PC-3 (cell line): Measurements from ENCODE around the gene ZNF629. TPM values are rescaled to one million over a fixed set of nuclear protein-coding genes. Genes with fewer than 3 reads are reported as not detected.
"Not testable (repeated sequence)": the region's sequence is repeated elsewhere in the genome, so short reads cannot be mapped to it uniquely, and the experiment has no call there.

ENCODE experiments used
- ATAC-seq: fragments of 200-7000 bp; cut with Tn5 transposase; 2 replicates; pipeline ENCODE4 v1.9.1; 2020; ENCODE audit warnings: mild to moderate bottlenecking, moderate library complexity
- BruUV-seq: library from RNA; stranded (reverse); fragments of 400-500 nt; replicated peaks from 2 replicates; lab custom pipeline; 2021; lab: Mats Ljungman, UMichigan
- CTCF ChIA-PET: fragments of 300-600 bp; sonication (Branson Sonifier 250); formaldehyde crosslinking; loops from one replicate; lab custom pipeline; 2022; ENCODE audit warnings: antibody characterized with exemption; lab: Charles Lee
- POLR2A ChIA-PET: fragments of 300-600 bp; sonication (Branson Sonifier 250); formaldehyde crosslinking; loops from one replicate; lab custom pipeline; 2022; ENCODE audit warnings: antibody characterized with exemption; ENCODE audit not compliant: unreplicated experiment; lab: Charles Lee
- DNase-seq: peaks from one replicate; pipeline ENCODE4 v3.0.0-alpha.2; 2015
- H2AFZ ChIP-seq: fragments of 300-600 bp; sonication (generic); 2 replicates; pipeline ENCODE4 v1.6.0; 2016; ENCODE audit warnings: antibody characterized with exemption, low read length
- H3F3A ChIP-seq: fragments of 300-600 bp; sonication (generic); one replicate; pipeline ENCODE4 v1.6.0; 2017; ENCODE audit warnings: antibody characterized with exemption, low read length, control low read depth, mild to moderate bottlenecking; ENCODE audit not compliant: unreplicated experiment
- H3K27ac ChIP-seq: fragments of 300-600 bp; sonication (generic); 2 replicates; pipeline ENCODE4 v1.5.1; 2016; ENCODE audit warnings: mild to moderate bottlenecking, low read length
- H3K27me3 ChIP-seq: fragments of 300-600 bp; sonication (generic); 2 replicates; pipeline ENCODE4 v1.6.1; 2016; ENCODE audit warnings: low read length, mixed read lengths
- H3K36me3 ChIP-seq: fragments of 300-600 bp; sonication (generic); 2 replicates; pipeline ENCODE4 v1.6.1; 2016; ENCODE audit warnings: low read depth, mixed run types, low read length, mixed read lengths
- H3K4me1 ChIP-seq: fragments of 300-600 bp; sonication (generic); 2 replicates; pipeline ENCODE4 v1.5.1; 2016; ENCODE audit warnings: low read length; ENCODE audit not compliant: insufficient read depth
- H3K4me2 ChIP-seq: fragments of 300-600 bp; sonication (generic); 2 replicates; pipeline ENCODE4 v1.6.0; 2016; ENCODE audit warnings: low read length
- H3K4me3 ChIP-seq: fragments of 300-600 bp; sonication (generic); 2 replicates; pipeline ENCODE4 v1.5.1; 2016; ENCODE audit warnings: mild to moderate bottlenecking, low read length, mixed read lengths
- H3K79me2 ChIP-seq: fragments of 300-600 bp; sonication (generic); 2 replicates; pipeline ENCODE4 v1.6.1; 2017; ENCODE audit warnings: low read length, mixed read lengths
- H3K9ac ChIP-seq: fragments of 300-600 bp; sonication (generic); 2 replicates; pipeline ENCODE4 v1.6.0; 2016; ENCODE audit warnings: mild to moderate bottlenecking, low read length
- H3K9me2 ChIP-seq: fragments of 300-600 bp; sonication (generic); replicated peaks from 2 replicates; pipeline ENCODE4 v1.6.1; 2016; ENCODE audit warnings: mixed run types, low read length, mixed read lengths
- H3K9me3 ChIP-seq: fragments of 300-600 bp; sonication (generic); 2 replicates; pipeline ENCODE4 v1.6.1; 2016; ENCODE audit warnings: low read length, mixed read lengths
- H4K20me1 ChIP-seq: fragments of 300-600 bp; sonication (generic); 2 replicates; pipeline ENCODE4 v1.6.1; 2016; ENCODE audit warnings: low read length, mixed read lengths
- CTCF ChIP-seq: fragments of 300-600 bp; sonication (generic); conservative IDR thresholded peaks from 2 replicates; pipeline ENCODE4 v1.5.1; 2017; ENCODE audit warnings: antibody characterized with exemption, low read depth, mild to moderate bottlenecking, low read length
- EZH2 ChIP-seq: fragments of 300-600 bp; sonication (generic); IDR thresholded peaks from one replicate; pipeline ENCODE4 v1.6.1; 2017; ENCODE audit warnings: antibody characterized with exemption, mild to moderate bottlenecking, low read length; ENCODE audit not compliant: unreplicated experiment
- EZH2phosphoT487 ChIP-seq: fragments of 300-600 bp; sonication (generic); IDR thresholded peaks from 2 replicates; pipeline ENCODE4 v1.6.1; 2018; ENCODE audit warnings: mild to moderate bottlenecking, antibody characterized with exemption, low read length, borderline replicate concordance
- intact Hi-C: fragments of 100-400 bp; cut with micrococcal nuclease; formaldehyde crosslinking; loops from 2 replicates; pipeline ENCODE4 v1.9.0; 2023
- total RNA-seq: library from RNA; depleted of rRNA; stranded (reverse); fragments of >200 nt; gene quantifications from 2 replicates; pipeline ENCODE4 v1.2.3, GENCODE V29; 2014

Gene ZNF629
- total RNA-seq, 1 experiment from 2014 or later = 7.8 TPM

DNA sequence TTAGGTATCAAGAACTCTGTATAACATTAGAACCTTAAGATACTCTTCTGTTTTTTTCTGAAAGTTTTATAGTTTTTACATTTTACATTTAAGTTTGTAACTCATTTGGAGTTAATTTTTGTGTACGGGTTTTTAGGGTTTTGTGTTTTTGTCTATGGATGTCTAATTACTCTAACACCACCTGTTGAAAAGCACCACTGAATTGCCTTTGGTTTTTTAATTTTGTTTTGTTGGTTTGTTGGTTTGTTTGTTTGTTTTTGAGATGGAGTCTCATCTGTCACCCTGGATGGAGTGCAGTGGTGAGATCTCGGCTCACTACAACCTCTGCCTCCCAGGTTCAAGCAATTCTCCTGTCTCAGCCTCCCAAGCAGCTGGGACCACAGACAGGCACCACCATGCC is 29.8 kb upstream of the ZNF629 start:
- TF ChIP-seq EZH2 (no peak), CTCF (no peak), EZH2phosphoT487 (no peak)
- Histone ChIP-seq H3K27ac (no peak overlapping the region), H4K20me1 (no peaks in the 10 kb centered on the region), H3K9me2 (no peaks in the 10 kb centered on the region), H2AFZ (no peak overlapping the region), H3K79me2 (no peaks in the 10 kb centered on the region), H3K27me3 (no peaks in the 10 kb centered on the region), H3F3A (no peaks in the 10 kb centered on the region), H3K4me1 (peaks cover 10% of the 10 kb centered on the region), H3K9ac (no peak overlapping the region), H3K4me2 (no peak overlapping the region), H3K4me3 (no peak overlapping the region), H3K9me3 (no peaks in the 10 kb centered on the region), H3K36me3 (no peaks in the 10 kb centered on the region)
- DNase-seq (no peak), ATAC-seq (no peak)
- ChIA-PET POLR2A (no interaction called here), CTCF (interaction anchor here (1.1 kb wide), 1 partner anchor 125 kb away, joined by 3 read pairs; no protein-coding TSS in a partner anchor)
- no TSS peak for BruUV-seq
- intact Hi-C loops = no loop called here

DNA sequence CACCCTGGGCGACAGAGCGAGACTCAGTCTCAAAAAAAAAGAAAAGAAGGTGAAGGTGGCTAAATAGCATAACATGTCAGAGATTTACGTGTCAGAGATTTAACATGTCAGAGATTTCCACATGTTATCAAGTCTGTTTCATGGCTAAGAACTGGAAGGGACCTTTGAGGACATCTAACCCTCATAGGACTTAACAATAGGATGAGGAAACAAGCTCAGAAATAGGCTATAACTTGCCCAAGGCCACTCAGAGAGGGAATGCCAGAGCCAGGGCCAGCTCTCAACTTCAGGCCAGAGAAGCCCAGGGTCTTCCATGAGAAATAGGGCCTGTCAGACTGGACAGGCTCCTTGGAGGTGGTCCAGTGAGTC is 26.8 kb upstream of the ZNF629 start:
- no peak for ATAC-seq
- CTCF ChIA-PET = interaction anchor here (0.7 to 1.6 kb wide), 2 partner anchors 20 to 31 kb away, joined by 3 to 7 read pairs; no protein-coding TSS in a partner anchor
- intact Hi-C loops = loop anchor here (2.0 kb wide), 1 partner anchor 73 kb away; a partner anchor contains a TSS

DNA sequence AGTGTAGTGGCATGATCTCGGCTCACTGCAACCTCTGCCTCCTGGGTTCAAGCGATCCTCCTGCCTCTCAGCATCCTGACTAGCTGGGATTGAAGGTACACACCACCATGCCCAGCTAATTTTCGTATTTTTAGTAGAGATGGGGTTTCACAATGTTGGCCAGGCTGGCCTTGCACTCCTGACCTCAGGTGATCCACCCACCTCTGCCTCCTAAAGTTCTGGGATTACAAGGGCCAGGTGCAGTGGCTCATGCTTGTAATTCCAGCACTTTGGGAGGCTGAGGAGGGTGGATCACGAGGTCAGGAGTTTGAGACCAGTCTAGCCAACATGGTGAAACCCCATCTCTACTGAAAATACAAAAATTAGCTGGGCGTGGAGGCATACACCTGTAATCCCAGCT is 22.7 kb upstream of the ZNF629 start:
- BruUV-seq, H3K27me3 ChIP-seq, H3K9me2 ChIP-seq, DNase-seq, POLR2A ChIA-PET, H3K36me3 ChIP-seq, H3K79me2 ChIP-seq, H4K20me1 ChIP-seq, H3K9ac ChIP-seq, intact Hi-C loops, H3K4me2 ChIP-seq, ATAC-seq, CTCF ChIA-PET, H3K4me3 ChIP-seq, H3F3A ChIP-seq, H2AFZ ChIP-seq, H3K9me3 ChIP-seq, H3K27ac ChIP-seq: not testable (repeated sequence)
- H3K4me1 ChIP-seq = peaks cover 16% of the 10 kb centered on the region

More for the DNA sequence above, 26.8 kb upstream of the ZNF629 start:
- TSS peak; percentile 97 for BruUV-seq
- Histone ChIP-seq H3K4me3 (peak overlapping the region; percentile 74), H3K4me1 (peaks cover 10% of the 10 kb centered on the region), H3K9me2 (no peaks in the 10 kb centered on the region), H3K4me2 (peak overlapping the region; percentile 92), H3K27me3 (no peaks in the 10 kb centered on the region), H3F3A (no peaks in the 10 kb centered on the region), H4K20me1 (no peaks in the 10 kb centered on the region), H3K36me3 (no peaks in the 10 kb centered on the region), H3K27ac (0 out of 2 replicates have a peak overlapping the region, but pooled peaks have one; percentile 8), H3K9ac (peak overlapping the region; percentile 56), H3K9me3 (no peaks in the 10 kb centered on the region), H2AFZ (peak overlapping the region; percentile 99), H3K79me2 (no peaks in the 10 kb centered on the region)
- TF ChIP-seq EZH2phosphoT487 (no peak), EZH2 (no peak), CTCF (no peak)
- POLR2A ChIA-PET = interaction anchor here (0.6 kb wide), 1 partner anchor 29 kb away, joined by 3 read pairs; no protein-coding TSS in a partner anchor
- DNase-seq = no peak

DNA sequence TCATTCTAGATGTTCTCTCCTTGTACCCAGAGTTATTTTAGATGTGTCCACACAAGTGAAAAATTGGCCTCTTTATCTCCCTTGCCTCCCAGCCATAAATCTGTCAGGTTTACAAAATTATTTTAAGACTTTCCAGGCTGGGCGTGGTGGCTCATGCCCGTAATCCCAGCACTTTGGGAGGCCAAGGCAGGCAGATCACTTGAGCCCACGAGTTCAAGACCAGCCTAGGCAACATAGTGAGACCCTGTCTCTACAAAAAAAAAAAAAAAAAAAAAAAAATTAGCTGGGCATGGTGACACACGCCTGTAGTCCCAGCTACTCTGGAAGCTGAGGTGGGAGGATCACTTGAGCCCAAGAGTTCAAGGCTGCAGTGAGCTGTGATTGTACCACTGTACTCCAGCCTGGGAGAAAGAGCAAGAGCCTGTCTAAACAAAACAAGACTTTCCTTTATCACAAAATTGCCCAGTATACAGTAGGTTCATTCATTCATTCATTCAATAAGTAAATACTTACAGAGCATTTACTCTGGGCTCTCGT is 22.0 kb upstream of the ZNF629 start:
- H3K9ac ChIP-seq, CTCF ChIA-PET, H3K27me3 ChIP-seq, POLR2A ChIA-PET, ATAC-seq, H3K36me3 ChIP-seq, DNase-seq, H3K4me3 ChIP-seq, H3K9me3 ChIP-seq, H3K27ac ChIP-seq, H3K4me2 ChIP-seq, intact Hi-C loops, BruUV-seq, H3F3A ChIP-seq, H3K79me2 ChIP-seq, H3K9me2 ChIP-seq, H4K20me1 ChIP-seq, H2AFZ ChIP-seq: not testable (repeated sequence)
- H3K4me1 ChIP-seq = peaks cover 13% of the 10 kb centered on the region
